Upper lobe of right lung (tissue), 1 donor: Measurements from ENCODE around the gene ZRANB3. TPM values are rescaled to one million over a fixed set of nuclear protein-coding genes. Genes with fewer than 3 reads are reported as not detected.

ENCODE experiments used
- ATAC-seq: fragments of 200-7000 bp; cut with Tn5 transposase; one replicate; pipeline ENCODE4 v1.9.1; 2020; ENCODE audit warnings: mild to moderate bottlenecking, moderate library complexity
- DNase-seq: peaks from one replicate; pipeline ENCODE4 v3.0.0-alpha.2; 2020
- H3K27ac ChIP-seq: fragments of 200-600 bp; one replicate; pipeline ENCODE4 v1.8.0; 2022
- H3K27me3 ChIP-seq: fragments of 200-600 bp; one replicate; pipeline ENCODE4 v1.8.0; 2022; ENCODE audit warnings: mild to moderate bottlenecking
- H3K36me3 ChIP-seq: fragments of 200-600 bp; one replicate; pipeline ENCODE4 v1.8.0; 2022
- H3K4me1 ChIP-seq: fragments of 200-600 bp; one replicate; pipeline ENCODE4 v1.8.0; 2022
- H3K4me3 ChIP-seq: fragments of 200-600 bp; one replicate; pipeline ENCODE4 v1.8.0; 2022; ENCODE audit warnings: mild to moderate bottlenecking
- H3K9me3 ChIP-seq: fragments of 200-600 bp; one replicate; pipeline ENCODE4 v1.8.0; 2022
- intact Hi-C: fragments of 100-400 bp; cut with DNase I; formaldehyde crosslinking; loops from one replicate; pipeline ENCODE4 v1.11.0; 2022
- total RNA-seq: library from RNA; stranded (reverse); fragmentation: NEBNext Ultra II Directional; extraction: Animal tissue kit (Norgen Biotek cat#: 25700); gene quantifications from one replicate; pipeline ENCODE4 v1.2.1, GENCODE V29; 2021
- TF ChIP-seq, protein P1 (sequence below): fragments of 200-600 bp; IDR thresholded peaks from one replicate; pipeline ENCODE4 v1.8.0; 2022; ENCODE audit warnings: antibody characterized with exemption
- donor health status: DM: no; HTN: yes; CAD: no; lungs with severe emphysema.

Gene ZRANB3
- total RNA-seq, 1 donor from 2014 or later = 4.1 TPM

DNA sequence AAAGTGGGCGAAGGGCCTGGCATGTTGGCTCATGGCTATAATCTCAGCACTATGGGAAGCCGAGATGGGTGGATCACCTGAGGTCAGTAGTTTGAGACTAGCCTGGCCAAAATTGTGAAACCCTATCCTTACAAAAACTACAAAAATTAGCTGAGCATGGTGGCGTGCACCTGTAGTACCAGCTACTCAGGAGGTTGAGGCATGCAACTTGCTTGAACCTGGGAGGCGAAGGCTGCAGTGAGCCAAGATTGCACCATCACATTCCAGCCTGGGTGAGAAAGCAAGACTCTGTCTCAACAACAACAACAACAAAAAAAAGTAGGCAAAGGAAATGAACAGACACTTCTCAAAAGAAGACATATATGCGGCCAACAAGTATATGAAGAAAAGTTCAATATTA is 282.4 kb downstream of the ZRANB3 start:
- Histone ChIP-seq H3K27me3 (no peaks in the 10 kb centered on the region), H3K9me3 (no peaks in the 10 kb centered on the region), H3K27ac (no peak overlapping the region), H3K4me3 (no peak overlapping the region), H3K36me3 (no peaks in the 10 kb centered on the region), H3K4me1 (no peaks in the 10 kb centered on the region)
- intact Hi-C loops = no loop called here
- no peak for ATAC-seq
- TF ChIP-seq, protein P1, sequence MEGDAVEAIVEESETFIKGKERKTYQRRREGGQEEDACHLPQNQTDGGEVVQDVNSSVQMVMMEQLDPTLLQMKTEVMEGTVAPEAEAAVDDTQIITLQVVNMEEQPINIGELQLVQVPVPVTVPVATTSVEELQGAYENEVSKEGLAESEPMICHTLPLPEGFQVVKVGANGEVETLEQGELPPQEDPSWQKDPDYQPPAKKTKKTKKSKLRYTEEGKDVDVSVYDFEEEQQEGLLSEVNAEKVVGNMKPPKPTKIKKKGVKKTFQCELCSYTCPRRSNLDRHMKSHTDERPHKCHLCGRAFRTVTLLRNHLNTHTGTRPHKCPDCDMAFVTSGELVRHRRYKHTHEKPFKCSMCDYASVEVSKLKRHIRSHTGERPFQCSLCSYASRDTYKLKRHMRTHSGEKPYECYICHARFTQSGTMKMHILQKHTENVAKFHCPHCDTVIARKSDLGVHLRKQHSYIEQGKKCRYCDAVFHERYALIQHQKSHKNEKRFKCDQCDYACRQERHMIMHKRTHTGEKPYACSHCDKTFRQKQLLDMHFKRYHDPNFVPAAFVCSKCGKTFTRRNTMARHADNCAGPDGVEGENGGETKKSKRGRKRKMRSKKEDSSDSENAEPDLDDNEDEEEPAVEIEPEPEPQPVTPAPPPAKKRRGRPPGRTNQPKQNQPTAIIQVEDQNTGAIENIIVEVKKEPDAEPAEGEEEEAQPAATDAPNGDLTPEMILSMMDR = no peak
- DNase-seq = no peak

DNA sequence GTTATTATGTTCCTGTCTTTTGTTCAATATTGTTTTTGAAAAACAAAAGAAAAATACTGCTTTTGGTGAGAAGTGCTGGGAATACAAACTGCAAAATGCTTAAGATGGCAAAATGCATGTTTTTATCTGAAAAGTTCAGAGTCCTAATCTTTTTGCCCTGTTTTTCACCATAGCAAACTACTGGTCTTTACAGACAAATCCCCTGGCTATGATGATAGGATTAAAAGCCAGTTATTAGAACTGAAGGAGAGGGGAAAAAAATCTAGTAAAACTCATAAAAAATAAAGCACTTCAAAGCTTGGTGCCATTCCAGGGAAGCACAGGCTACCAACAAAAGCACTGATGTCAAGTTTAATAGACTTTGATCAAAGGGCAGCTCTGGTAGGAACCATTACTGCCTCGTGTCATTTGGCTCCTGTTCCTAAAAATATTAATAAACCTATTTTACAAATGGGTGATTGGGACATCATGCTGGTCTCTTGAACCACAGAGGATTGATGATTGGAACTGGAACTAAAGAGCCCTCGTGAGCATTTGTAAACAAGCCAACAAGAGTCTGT is 284.2 kb downstream of the ZRANB3 start:
- ATAC-seq = no peak

DNA sequence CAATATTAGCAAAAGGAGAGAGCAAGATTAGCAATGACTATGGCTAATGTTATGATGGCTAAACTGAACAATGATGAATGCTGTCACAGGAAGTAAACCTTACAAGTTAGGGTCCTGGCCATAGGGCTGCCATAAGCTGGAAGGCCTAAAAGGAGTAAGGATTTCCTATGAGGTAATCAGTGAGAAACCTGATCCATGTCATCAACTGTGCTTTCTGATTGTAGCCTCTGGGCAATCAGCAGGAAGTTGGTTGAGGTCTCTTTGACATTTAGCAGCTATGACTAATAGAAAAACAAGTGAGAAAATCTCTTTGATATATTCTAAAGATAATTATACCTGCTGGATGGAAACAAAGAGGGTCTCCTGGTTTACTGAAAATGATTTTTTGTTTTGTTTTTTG is 285.9 kb downstream of the ZRANB3 start:
- H3K4me1 ChIP-seq = no peaks in the 10 kb centered on the region
- no peak for DNase-seq
- H3K27ac ChIP-seq = no peak overlapping the region
- H3K36me3 ChIP-seq = no peaks in the 10 kb centered on the region
- H3K9me3 ChIP-seq = no peaks in the 10 kb centered on the region
- no peak overlapping the region for H3K4me3 ChIP-seq
- ATAC-seq = no peak
- no peaks in the 10 kb centered on the region for H3K27me3 ChIP-seq
- intact Hi-C loops = no loop called here
- TF ChIP-seq, protein P1 = no peak

More for the DNA sequence above, 284.2 kb downstream of the ZRANB3 start:
- intact Hi-C loops = no loop called here
- Histone ChIP-seq H3K9me3 (no peaks in the 10 kb centered on the region), H3K27me3 (no peaks in the 10 kb centered on the region), H3K4me1 (no peaks in the 10 kb centered on the region), H3K4me3 (no peak overlapping the region), H3K36me3 (no peaks in the 10 kb centered on the region), H3K27ac (no peak overlapping the region)
- no peak for DNase-seq
- TF ChIP-seq, protein P1 = no peak

DNA sequence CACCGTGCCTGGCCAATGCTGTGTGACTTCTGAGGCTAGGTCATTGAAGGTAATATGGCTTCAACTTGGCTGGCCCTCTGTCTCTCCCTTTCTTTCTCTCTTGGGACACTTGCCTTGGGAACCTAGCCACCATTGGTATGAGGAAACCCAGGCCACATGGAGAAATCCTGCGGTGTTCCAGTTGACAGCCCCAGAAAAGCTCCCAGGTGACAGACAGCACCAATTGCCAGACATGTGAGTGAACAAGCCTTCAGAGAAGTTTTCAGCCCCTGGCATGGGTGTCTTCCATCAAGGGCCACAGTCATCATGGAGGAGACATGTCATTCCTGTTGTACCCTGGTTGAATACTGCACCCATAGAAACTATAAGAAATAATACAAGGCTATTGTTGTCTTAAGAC is 292.4 kb downstream of the ZRANB3 start:
- Histone ChIP-seq H3K9me3 (no peaks in the 10 kb centered on the region), H3K36me3 (no peaks in the 10 kb centered on the region), H3K4me3 (no peak overlapping the region), H3K27me3 (no peaks in the 10 kb centered on the region), H3K4me1 (no peaks in the 10 kb centered on the region), H3K27ac (no peak overlapping the region)
- TF ChIP-seq, protein P1 = no peak
- intact Hi-C loops = no loop called here
- no peak for DNase-seq
- no peak for ATAC-seq

DNA sequence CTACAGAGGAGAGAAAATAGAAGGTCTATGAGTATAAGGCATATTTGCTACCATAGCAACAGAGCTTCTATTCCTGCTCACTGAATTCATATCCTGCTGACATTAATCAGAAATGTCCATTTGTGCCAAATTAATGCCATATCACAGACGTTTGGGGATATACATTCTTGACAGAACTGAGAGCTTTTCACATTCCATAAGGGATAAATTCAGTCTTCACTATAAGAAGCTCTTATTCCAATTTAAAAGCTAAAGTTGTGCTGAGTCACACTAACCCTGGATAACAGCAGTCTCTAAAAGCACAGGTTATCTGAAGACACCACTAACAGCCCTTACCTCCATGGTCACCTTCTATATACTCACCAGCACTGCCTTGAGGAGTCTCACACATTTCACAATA is 300.9 kb downstream of the ZRANB3 start:
- intact Hi-C loops = no loop called here
- H3K27ac ChIP-seq = no peak overlapping the region
- TF ChIP-seq, protein P1 = no peak
- DNase-seq = no peak
- no peak overlapping the region for H3K4me3 ChIP-seq
- no peaks in the 10 kb centered on the region for H3K4me1 ChIP-seq
- no peak for ATAC-seq
- no peaks in the 10 kb centered on the region for H3K9me3 ChIP-seq
- no peaks in the 10 kb centered on the region for H3K27me3 ChIP-seq
- no peaks in the 10 kb centered on the region for H3K36me3 ChIP-seq

DNA sequence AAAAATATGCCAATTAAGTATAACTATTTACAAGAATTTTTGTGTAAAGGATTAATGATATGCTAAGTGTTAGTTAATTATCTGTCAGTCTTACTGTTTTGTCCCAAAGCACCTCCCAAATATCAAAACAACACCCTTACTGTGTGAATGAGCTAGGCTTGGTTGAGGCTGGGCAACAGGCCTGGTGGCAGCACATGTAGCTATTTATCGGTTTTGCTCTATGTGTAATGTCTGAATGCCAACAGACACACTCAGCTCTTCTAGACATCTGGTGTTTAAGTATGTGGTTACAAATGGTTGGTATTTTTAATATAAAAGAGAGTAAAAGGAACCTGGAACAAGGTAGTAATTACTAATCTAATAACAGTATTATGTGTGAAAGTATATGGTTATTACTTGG is 303.6 kb downstream of the ZRANB3 start:
- Histone ChIP-seq H3K4me1 (no peaks in the 10 kb centered on the region), H3K9me3 (no peaks in the 10 kb centered on the region), H3K27me3 (no peaks in the 10 kb centered on the region), H3K4me3 (no peak overlapping the region), H3K27ac (no peak overlapping the region), H3K36me3 (no peaks in the 10 kb centered on the region)
- TF ChIP-seq, protein P1 = no peak
- intact Hi-C loops = no loop called here
- no peak for DNase-seq
- ATAC-seq = no peak
